ENCODE data around the gene ZNF213. TPM values are rescaled to one million over a fixed set of nuclear protein-coding genes. Genes with fewer than 3 reads are reported as not detected.

Gene ZNF213
- polyA plus RNA-seq, 1 donor from 2014 or later = 5.1 TPM

- Histone ChIP-seq H3K27ac (ENCODE audit: low read length) (no peak overlapping the region), H3K9ac (ENCODE audit: low read length) (no peak overlapping the region), H3K9me2 (ENCODE audit: insufficient read depth, low read length) (no peaks in the 10 kb centered on the region), H3K4me2 (ENCODE audit: low read length) (no peak overlapping the region), H3K36me3 (ENCODE audit: insufficient read depth, low read length) (no peaks in the 10 kb centered on the region), H4K20me1 (ENCODE audit: insufficient read depth) (no peaks in the 10 kb centered on the region), H3K4me3 (ENCODE audit: low read length) (no peak overlapping the region), H3K27me3 (ENCODE audit: insufficient read depth, low read depth, low read length) (no peaks in the 10 kb centered on the region), H3K9me3 (ENCODE audit: low read length) (no peaks in the 10 kb centered on the region), H2AFZ (ENCODE audit: low read depth, low read length) (no peak overlapping the region), H3K79me2 (replicated peaks; ENCODE audit: insufficient read depth, low read length) (peaks cover 32% of the 10 kb centered on the region), H3F3A (ENCODE audit: insufficient read depth, low read length, poor library complexity, severe bottlenecking) (no peaks in the 10 kb centered on the region)
- TF ChIP-seq EP300 (conservative IDR thresholded peaks at IDR 0.05; ENCODE audit: poor library complexity, severe bottlenecking) (no peak), REST (IDR thresholded peaks at IDR 0.05; ENCODE audit: borderline replicate concordance) (no peak), SMC3 (conservative IDR thresholded peaks at IDR 0.05; ENCODE audit: poor library complexity) (no peak), RAD21 (conservative IDR thresholded peaks at IDR 0.05) (no peak), MXI1 (conservative IDR thresholded peaks at IDR 0.05; ENCODE audit: poor library complexity, severe bottlenecking) (no peak), CTCF (IDR thresholded peaks at IDR 0.05; ENCODE audit: poor library complexity, severe bottlenecking) (no peak), TAF1 (IDR thresholded peaks at IDR 0.05; ENCODE audit: low read depth) (no peak), POLR2AphosphoS5 (IDR thresholded peaks at IDR 0.05) (no peak), EZH2 (IDR thresholded peaks at IDR 0.05; ENCODE audit: borderline replicate concordance, insufficient read depth, low read length, poor library complexity, severe bottlenecking) (no peak)
These were observed 2.4 kb downstream of the ZNF213 start for GRCh38 chr16:3137267-3137666.

- TF ChIP-seq RAD21 (conservative IDR thresholded peaks at IDR 0.05) (no peak), MXI1 (conservative IDR thresholded peaks at IDR 0.05; ENCODE audit: poor library complexity, severe bottlenecking) (no peak), POLR2AphosphoS5 (IDR thresholded peaks at IDR 0.05) (no peak), SMC3 (conservative IDR thresholded peaks at IDR 0.05; ENCODE audit: poor library complexity) (no peak), EZH2 (IDR thresholded peaks at IDR 0.05; ENCODE audit: borderline replicate concordance, insufficient read depth, low read length, poor library complexity, severe bottlenecking) (no peak), CTCF (IDR thresholded peaks at IDR 0.05; ENCODE audit: poor library complexity, severe bottlenecking) (no peak), EP300 (conservative IDR thresholded peaks at IDR 0.05; ENCODE audit: poor library complexity, severe bottlenecking) (no peak)
- H3K9me3 ChIP-seq (ENCODE audit: low read length) = no peaks in the 10 kb centered on the region
- no peaks in the 10 kb centered on the region for H3F3A ChIP-seq (ENCODE audit: insufficient read depth, low read length, poor library complexity, severe bottlenecking)
- no peak overlapping the region for H3K27ac ChIP-seq (ENCODE audit: low read length)
- peaks cover 21% of the 10 kb centered on the region for H3K79me2 ChIP-seq (replicated peaks; ENCODE audit: insufficient read depth, low read length)
- no peaks in the 10 kb centered on the region for H3K9me2 ChIP-seq (ENCODE audit: insufficient read depth, low read length)
- H3K4me3 ChIP-seq (ENCODE audit: low read length) = no peak overlapping the region
- H3K27me3 ChIP-seq (ENCODE audit: insufficient read depth, low read depth, low read length) = no peaks in the 10 kb centered on the region
- no peaks in the 10 kb centered on the region for H3K36me3 ChIP-seq (ENCODE audit: insufficient read depth, low read length)
- H3K9ac ChIP-seq (ENCODE audit: low read length) = no peak overlapping the region
- H2AFZ ChIP-seq (ENCODE audit: low read depth, low read length) = no peak overlapping the region
- H4K20me1 ChIP-seq (ENCODE audit: insufficient read depth) = no peaks in the 10 kb centered on the region
- no peak overlapping the region for H3K4me2 ChIP-seq (ENCODE audit: low read length)
These were observed 3.5 kb downstream of the ZNF213 start for GRCh38 chr16:3138342-3138741.
